CD1c-positive myeloid dendritic cell (primary cell): ENCODE measurements around the gene ALG1L2.
"Not testable (repeated sequence)": the region's sequence is repeated elsewhere in the genome, so short reads cannot be mapped to it uniquely, and the experiment has no call there.

Experiments used
- DNase-seq: peaks from one replicate; pipeline ENCODE4 v3.0.0-alpha.2; 2016; ENCODE audit errors: extremely low spot score

Gene ALG1L2

GRCh38 chr3:130081351-130081881, at the start of gene ALG1L2:
Gene ALG1L2, plus strand, starts transcription at chr3:130081831. Its CDS starts 186 bp downstream, at chr3:130082017.
- DNase-seq, result no peak

- DNase-seq, result not testable (repeated sequence)
Observed at GRCh38 chr3:130037126-130037815, 44.4 kb upstream of the ALG1L2 start.

- DNase-seq, result not testable (repeated sequence)
Observed at GRCh38 chr3:130042736-130043135, 38.9 kb upstream of the ALG1L2 start.

GRCh38 chr3:130043658-130044057, 38.0 kb upstream of the ALG1L2 start:
- DNase-seq, result not testable (repeated sequence)

- DNase-seq, result no peak
Observed at GRCh38 chr3:130044370-130044769, 37.3 kb upstream of the ALG1L2 start.

- DNase-seq, result no peak
Observed at GRCh38 chr3:130048726-130049125, 32.9 kb upstream of the ALG1L2 start.

- not testable (repeated sequence) for DNase-seq
Observed at GRCh38 chr3:130052366-130052765, 29.3 kb upstream of the ALG1L2 start.

GRCh38 chr3:130052965-130053364, 28.7 kb upstream of the ALG1L2 start:
- not testable (repeated sequence) for DNase-seq

- not testable (repeated sequence) for DNase-seq
Observed at GRCh38 chr3:130057536-130058266, 23.9 kb upstream of the ALG1L2 start.

GRCh38 chr3:130058267-130058657, 23.4 kb upstream of the ALG1L2 start:
- not testable (repeated sequence) for DNase-seq

GRCh38 chr3:130058716-130059115, 22.9 kb upstream of the ALG1L2 start:
- not testable (repeated sequence) for DNase-seq

GRCh38 chr3:130059162-130059561, 22.5 kb upstream of the ALG1L2 start:
- not testable (repeated sequence) for DNase-seq

GRCh38 chr3:130073582-130073981, 8.0 kb upstream of the ALG1L2 start:
- no peak for DNase-seq

- DNase-seq, result no peak
Observed at GRCh38 chr3:130077636-130078035, 4.0 kb upstream of the ALG1L2 start.

- DNase-seq, result peak; percentile 41
Observed at GRCh38 chr3:130083363-130084090, 1.9 kb downstream of the ALG1L2 start.

- no peak for DNase-seq
Observed at GRCh38 chr3:130084436-130084980, 2.9 kb downstream of the ALG1L2 start.

- no peak for DNase-seq
Observed at GRCh38 chr3:130085881-130086280, 4.2 kb downstream of the ALG1L2 start.

- DNase-seq, result not testable (repeated sequence)
Observed at GRCh38 chr3:130086628-130087027, 5.0 kb downstream of the ALG1L2 start.

GRCh38 chr3:130088061-130088460, 6.4 kb downstream of the ALG1L2 start:
- DNase-seq, result peak; percentile 3

- not testable (repeated sequence) for DNase-seq
Observed at GRCh38 chr3:130090681-130091080, 9.1 kb downstream of the ALG1L2 start.

- no peak for DNase-seq
Observed at GRCh38 chr3:130091958-130092357, 10.3 kb downstream of the ALG1L2 start.
